Naive thymus-derived CD8-positive, alpha-beta T cell (primary cell): ENCODE data around the gene RILPL1. TPM values are rescaled to one million over a fixed set of nuclear protein-coding genes. Genes with fewer than 3 reads are reported as not detected.
"Not testable (repeated sequence)": the region's sequence is repeated elsewhere in the genome, so short reads cannot be mapped to it uniquely, and the experiment has no call there.

ENCODE experiments used
- ATAC-seq, 2 donors: fragments of 150-1000 bp; cut with Tn5 transposase in 1 of 2; sonication (Bioruptor Pico), chemical (Tn5 transposase) in 1 of 2; 1 replicate in 1 of 2; 2 replicates in 1 of 2; pipeline ENCODE4 v1.10.0; 2021; ENCODE audit warnings: mild to moderate bottlenecking in 2 of 2, moderate library complexity in 2 of 2
- POLR2A ChIA-PET: fragments of 350-600 bp; sonication (Branson Sonifier 250); formaldehyde crosslinking; loops from one replicate; lab custom pipeline; 2021; ENCODE audit warnings: antibody characterized with exemption; lab: Charles Lee
- DNase-seq, 10 donors: peaks; one replicate each; pipeline versions ENCODE4 v3.0.0 to v3.0.0-alpha.2; 2020 to 2022
- H3K27ac Mint-ChIP-seq, 10 donors: one replicate each; pipeline ENCODE4 v1.8.0; 2020 to 2022; ENCODE audit warnings: mild to moderate bottlenecking in 10 of 10, mixed read lengths in 10 of 10, moderate library complexity in 4 of 10, inconsistent platforms in 1 of 10
- H3K27me3 Mint-ChIP-seq, 5 donors: one replicate each; pipeline ENCODE4 v1.8.0; 2021 to 2022; ENCODE audit warnings: mixed read lengths in 5 of 5
- H3K36me3 Mint-ChIP-seq, 3 donors: one replicate each; pipeline ENCODE4 v1.8.0; 2020 to 2022; ENCODE audit warnings: mixed read lengths in 3 of 3, mild to moderate bottlenecking in 2 of 3, inconsistent platforms in 1 of 3
- H3K4me1 Mint-ChIP-seq, 4 donors: one replicate each; pipeline ENCODE4 v1.8.0; 2021 to 2022; ENCODE audit warnings: mixed read lengths in 4 of 4
- H3K4me3 Mint-ChIP-seq, 10 donors: one replicate each; pipeline ENCODE4 v1.8.0; 2020 to 2022; ENCODE audit warnings: mild to moderate bottlenecking in 10 of 10, mixed read lengths in 10 of 10, moderate library complexity in 6 of 10, inconsistent platforms in 1 of 10
- H3K9me3 Mint-ChIP-seq, 9 donors: one replicate each; pipeline ENCODE4 v1.8.0; 2020 to 2022; ENCODE audit warnings: mixed read lengths in 9 of 9, mild to moderate bottlenecking in 3 of 9, inconsistent platforms in 1 of 9, moderate library complexity in 1 of 9
- polyA plus RNA-seq, 3 donors: library from polyadenylated mRNA; unstranded; fragments of 300-500 nt; fragmentation: Illumina TruSeq; gene quantifications; one replicate each; pipeline ENCODE4 v1.2.3, GENCODE V29; 2021
- total RNA-seq, 8 experiments: library from RNA in 2 of 8; stranded (reverse) in 2 of 8; gene quantifications; one replicate each; pipeline ENCODE4 v1.2.3 and lab custom pipeline; 2021 to 2026

Gene RILPL1
- total and polyA plus RNA-seq, 5 experiments from 2014 or later = 0.06 to 5.9 (median 0.24) TPM

- Mint-ChIP-seq H3K27ac (no peak overlapping the region), H3K9me3 (no peaks in the 10 kb centered on the region), H3K4me1 (no peaks in the 10 kb centered on the region), H3K36me3 (no peaks in the 10 kb centered on the region), H3K27me3 (peaks cover 0 to 4% (median 3%) of the 10 kb centered on the region in 5 donors), H3K4me3 (no peak overlapping the region)
- DNase-seq (no peak), ATAC-seq (no peak)
- POLR2A ChIA-PET = no interaction called here
Observed at GRCh38 chr12:123550700-123551099, 17.2 kb upstream of the RILPL1 start.

DNA sequence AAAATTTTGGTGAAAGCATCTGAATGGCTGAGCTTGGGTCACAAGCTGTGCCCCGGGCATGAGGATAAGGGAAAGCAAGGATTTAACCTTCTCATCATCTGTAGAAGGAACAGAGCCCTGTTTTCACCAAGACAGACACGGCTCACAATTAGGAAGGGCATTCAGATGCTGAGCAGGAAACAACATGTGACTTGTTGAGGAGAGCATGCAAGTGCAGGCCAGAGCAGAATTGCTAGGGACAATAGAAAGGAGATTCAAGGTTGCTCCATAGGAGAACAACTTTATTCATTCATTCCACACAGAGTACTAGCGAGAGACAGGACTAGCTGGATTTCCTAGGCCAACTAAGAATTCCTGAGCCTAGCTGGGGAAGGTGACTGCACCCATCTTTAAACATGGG, 14.6 kb upstream of the RILPL1 start:
- no peak for DNase-seq
- no peak for ATAC-seq
- H3K36me3 Mint-ChIP-seq = no peaks in the 10 kb centered on the region
- no peak overlapping the region for H3K27ac Mint-ChIP-seq
- H3K4me3 Mint-ChIP-seq = no peak overlapping the region
- peaks cover 0 to 4% (median 3%) of the 10 kb centered on the region in 5 donors for H3K27me3 Mint-ChIP-seq
- H3K4me1 Mint-ChIP-seq = no peaks in the 10 kb centered on the region
- POLR2A ChIA-PET = no interaction called here
- no peaks in the 10 kb centered on the region for H3K9me3 Mint-ChIP-seq

GRCh38 chr12:123546281-123546680, 12.8 kb upstream of the RILPL1 start:
- Mint-ChIP-seq H3K9me3 (no peaks in the 10 kb centered on the region), H3K36me3 (no peaks in the 10 kb centered on the region), H3K27ac (peak overlapping the region in 2 of 10 donors; percentile 46 to 77), H3K4me3 (no peak overlapping the region), H3K4me1 (no peaks in the 10 kb centered on the region), H3K27me3 (peaks cover 0 to 4% (median 0%) of the 10 kb centered on the region in 5 donors)
- DNase-seq (no peak), ATAC-seq (no peak)
- POLR2A ChIA-PET = no interaction called here

DNA sequence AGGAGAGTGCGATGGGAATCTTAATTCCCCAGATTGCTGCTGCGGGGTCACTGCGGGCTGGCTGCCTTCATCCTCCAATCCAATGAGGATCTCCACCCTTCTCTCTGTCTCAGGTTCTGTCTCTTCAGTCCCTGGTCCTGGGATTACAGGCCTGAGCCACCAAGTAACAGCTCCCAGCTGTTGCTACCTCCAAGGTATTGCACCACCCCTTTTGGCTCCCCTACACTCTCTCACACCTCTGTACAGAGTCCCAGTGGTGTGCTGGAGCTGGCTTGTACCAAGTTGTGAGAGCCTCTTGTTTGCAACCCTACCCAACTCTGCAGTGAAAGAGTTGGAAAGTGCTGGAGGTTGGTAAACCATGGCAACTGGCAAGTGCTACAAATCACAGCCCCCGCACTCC, 10.0 kb upstream of the RILPL1 start:
- ATAC-seq (no peak), DNase-seq (no peak)
- peak overlapping the region in 1 of 10 donors; percentile 24 for H3K27ac Mint-ChIP-seq
- H3K36me3 Mint-ChIP-seq = no peaks in the 10 kb centered on the region
- no peaks in the 10 kb centered on the region for H3K4me1 Mint-ChIP-seq
- H3K9me3 Mint-ChIP-seq = no peaks in the 10 kb centered on the region
- no peak overlapping the region for H3K4me3 Mint-ChIP-seq
- POLR2A ChIA-PET = no interaction called here
- peaks cover 0 to 5% (median 0%) of the 10 kb centered on the region in 5 donors for H3K27me3 Mint-ChIP-seq

GRCh38 chr12:123540899-123541662, 7.6 kb upstream of the RILPL1 start:
- Mint-ChIP-seq H3K4me1 (peaks cover 0 to 1% (median 0%) of the 10 kb centered on the region in 4 donors), H3K9me3 (no peaks in the 10 kb centered on the region), H3K27ac (no peak overlapping the region), H3K27me3 (peaks cover 0 to 7% (median 0%) of the 10 kb centered on the region in 5 donors), H3K4me3 (no peak overlapping the region), H3K36me3 (no peaks in the 10 kb centered on the region)
- POLR2A ChIA-PET = no interaction called here
- no peak for DNase-seq
- no peak for ATAC-seq

DNA sequence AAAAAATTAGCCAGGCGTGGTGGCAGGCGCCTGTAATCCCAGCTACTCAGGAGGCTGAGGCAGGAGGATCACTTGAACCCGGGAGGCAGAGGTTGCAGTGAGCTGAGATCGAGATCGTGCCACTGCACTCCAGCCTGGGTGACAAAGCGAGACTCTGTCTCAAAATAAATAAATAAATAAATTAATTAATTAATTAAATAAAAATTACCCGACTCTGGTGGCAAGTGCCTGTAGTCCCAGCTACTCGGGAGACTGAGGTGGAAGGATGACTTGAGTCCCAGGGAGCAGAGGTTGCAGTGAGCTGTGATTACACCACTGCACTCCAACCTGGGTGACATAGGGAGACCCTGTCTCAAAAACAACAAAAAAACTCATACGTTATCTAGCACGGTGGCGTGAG, 2.4 kb upstream of the RILPL1 start:
- Mint-ChIP-seq H3K4me1 (peaks cover 7 to 17% (median 14%) of the 10 kb centered on the region in 4 donors), H3K4me3 (peak overlapping the region in 6 of 10 donors; percentile 24 to 74 (median 45))
- H3K9me3 Mint-ChIP-seq, DNase-seq, ATAC-seq, H3K27me3 Mint-ChIP-seq, POLR2A ChIA-PET, H3K27ac Mint-ChIP-seq, H3K36me3 Mint-ChIP-seq: not testable (repeated sequence)

DNA sequence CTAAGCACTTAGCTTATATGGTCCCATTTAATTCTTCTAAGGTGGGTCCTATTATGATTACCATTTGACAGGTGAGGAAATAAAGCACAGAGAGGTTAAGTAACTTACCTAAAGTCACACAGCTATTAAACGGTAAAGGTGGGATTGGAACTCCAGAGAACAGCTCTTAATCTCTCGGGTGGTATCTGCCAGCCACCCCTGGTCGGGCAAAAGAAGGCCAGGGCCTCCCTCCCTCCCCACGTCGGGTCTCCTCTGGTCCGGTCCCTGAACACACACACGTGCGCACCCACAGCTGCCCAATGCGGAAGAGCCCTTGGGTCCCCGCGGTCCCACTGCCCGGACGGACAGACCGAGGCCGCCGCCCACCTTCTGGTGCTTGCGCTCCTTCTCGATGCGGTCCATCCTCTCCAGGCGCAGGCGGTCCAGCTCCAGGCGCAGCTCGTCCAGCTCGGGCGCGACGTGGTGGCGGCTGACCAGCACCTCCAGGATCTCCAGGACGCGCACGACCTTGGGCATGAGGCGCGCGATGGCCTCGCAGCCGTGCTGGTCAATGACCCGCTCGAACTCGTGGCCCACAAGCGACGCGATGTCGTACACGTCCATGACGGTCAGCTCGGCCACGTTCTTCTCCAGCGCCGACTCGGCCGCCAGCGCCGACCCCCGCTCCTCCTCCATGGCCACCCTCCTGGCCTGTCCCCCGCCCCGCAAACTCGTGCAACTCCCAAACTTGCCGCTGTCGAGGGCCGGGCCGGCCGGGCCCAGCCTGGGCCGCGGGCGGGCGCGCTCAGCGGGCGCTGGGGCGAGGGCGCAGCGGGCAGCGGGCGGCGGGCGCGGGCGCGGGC, 490 bp downstream of the RILPL1 start:
- Mint-ChIP-seq H3K4me1 (peaks cover 7 to 22% (median 19%) of the 10 kb centered on the region in 4 donors), H3K36me3 (no peaks in the 10 kb centered on the region), H3K27ac (peak overlapping the region in 8 of 10 donors; percentile 29 to 88 (median 72)), H3K4me3 (peak overlapping the region; percentile 75 to 92 (median 84)), H3K27me3 (peaks cover 0 to 4% (median 0%) of the 10 kb centered on the region in 5 donors), H3K9me3 (no peaks in the 10 kb centered on the region)
- DNase-seq = peak in 4 of 10 donors; percentile 11 to 21 (median 14)
- ATAC-seq = no peak
- POLR2A ChIA-PET = interaction anchor here (0.5 to 1.2 kb wide), 4 partner anchors 51 to 211 kb away, joined by 3 to 4 read pairs (median 4); partner anchors contain the start of genes SNRNP35 and TMED2

- POLR2A ChIA-PET = no interaction called here
- peaks cover 0 to 4% (median 0%) of the 10 kb centered on the region in 5 donors for H3K27me3 Mint-ChIP-seq
- ATAC-seq = no peak
- H3K4me1 Mint-ChIP-seq = peaks cover 9 to 22% (median 19%) of the 10 kb centered on the region in 4 donors
- DNase-seq = peak in 2 of 10 donors; percentile 6
- H3K27ac Mint-ChIP-seq = peak overlapping the region in 5 of 10 donors; percentile 29 to 88 (median 68)
- no peaks in the 10 kb centered on the region for H3K36me3 Mint-ChIP-seq
- H3K9me3 Mint-ChIP-seq = no peaks in the 10 kb centered on the region
- peak overlapping the region; percentile 75 to 92 (median 84) for H3K4me3 Mint-ChIP-seq
Observed at GRCh38 chr12:123532019-123532418, 1.5 kb downstream of the RILPL1 start.

GRCh38 chr12:123531091-123531490, 2.4 kb downstream of the RILPL1 start:
- Mint-ChIP-seq H3K4me3 (no peak overlapping the region), H3K9me3 (no peaks in the 10 kb centered on the region), H3K4me1 (peaks cover 7 to 22% (median 19%) of the 10 kb centered on the region in 4 donors), H3K27ac (no peak overlapping the region), H3K36me3 (no peaks in the 10 kb centered on the region), H3K27me3 (peaks cover 0 to 3% (median 0%) of the 10 kb centered on the region in 5 donors)
- ATAC-seq (no peak), DNase-seq (no peak)
- POLR2A ChIA-PET = interaction anchor here (0.6 kb wide), 1 partner anchor 50 kb away, joined by 3 read pairs; no protein-coding TSS in a partner anchor

DNA sequence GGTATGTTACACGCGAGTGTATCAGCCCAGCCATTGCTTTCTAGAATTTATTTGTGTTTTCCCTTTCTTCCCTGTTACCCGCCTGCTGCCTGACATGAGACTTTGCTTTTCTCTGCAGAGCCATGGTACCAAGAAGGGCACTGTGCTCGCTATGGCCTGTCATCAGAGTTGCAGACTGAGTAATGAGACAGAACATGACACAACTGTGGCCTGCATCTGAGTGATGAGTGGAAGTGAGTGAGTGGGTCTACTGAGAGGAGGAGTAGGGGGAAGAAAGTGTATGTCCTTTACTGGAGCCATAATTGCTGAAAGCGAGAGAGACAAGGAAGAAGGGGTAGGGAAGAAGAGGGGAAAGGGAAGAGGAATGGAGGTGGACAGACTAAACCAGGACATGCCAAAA, 2.9 kb downstream of the RILPL1 start:
- no peak for DNase-seq
- peak overlapping the region in 2 of 10 donors; percentile 1 to 3 for H3K4me3 Mint-ChIP-seq
- H3K27me3 Mint-ChIP-seq = peaks cover 0 to 2% (median 0%) of the 10 kb centered on the region in 5 donors
- ATAC-seq = no peak
- no peaks in the 10 kb centered on the region for H3K9me3 Mint-ChIP-seq
- peaks cover 7 to 22% (median 19%) of the 10 kb centered on the region in 4 donors for H3K4me1 Mint-ChIP-seq
- POLR2A ChIA-PET = interaction anchor here (0.6 kb wide), 1 partner anchor 49 kb away, joined by 3 read pairs; no protein-coding TSS in a partner anchor
- H3K36me3 Mint-ChIP-seq = no peaks in the 10 kb centered on the region
- H3K27ac Mint-ChIP-seq = no peak overlapping the region

GRCh38 chr12:123529686-123530085, 3.8 kb downstream of the RILPL1 start:
- POLR2A ChIA-PET = no interaction called here

DNA sequence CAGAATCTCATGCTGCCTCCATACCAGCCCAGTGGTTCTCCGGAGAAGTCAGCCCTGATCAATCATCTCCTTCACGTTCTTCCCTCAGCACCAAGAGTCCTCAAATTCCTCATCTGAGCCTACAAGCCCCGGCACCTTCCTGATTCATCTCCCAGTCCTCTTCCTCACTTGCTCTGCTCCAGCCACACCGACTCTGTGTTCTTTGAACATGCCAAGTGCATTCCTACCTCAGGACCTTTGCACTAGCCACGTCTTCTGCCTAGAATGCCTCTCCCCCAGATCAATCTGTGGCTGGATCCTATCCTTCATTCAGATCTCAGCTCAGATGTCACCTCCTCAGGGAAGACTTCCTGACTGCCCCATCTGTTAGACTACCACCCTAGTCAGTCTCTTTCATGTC, 4.7 kb downstream of the RILPL1 start:
- Mint-ChIP-seq H3K27ac (no peak overlapping the region), H3K27me3 (no peaks in the 10 kb centered on the region), H3K4me1 (peaks cover 6 to 19% (median 17%) of the 10 kb centered on the region in 4 donors), H3K9me3 (no peaks in the 10 kb centered on the region), H3K4me3 (no peak overlapping the region), H3K36me3 (no peaks in the 10 kb centered on the region)
- POLR2A ChIA-PET = no interaction called here
- DNase-seq = no peak
- ATAC-seq = no peak

More at GRCh38 chr12:123529686-123530085, 3.8 kb downstream of the RILPL1 start:
- Mint-ChIP-seq H3K9me3 (no peaks in the 10 kb centered on the region), H3K4me3 (no peak overlapping the region), H3K27ac (no peak overlapping the region), H3K36me3 (no peaks in the 10 kb centered on the region), H3K4me1 (peaks cover 7 to 21% (median 19%) of the 10 kb centered on the region in 4 donors), H3K27me3 (peaks cover 0 to 2% (median 0%) of the 10 kb centered on the region in 5 donors)
- ATAC-seq (no peak), DNase-seq (no peak)
